Occipital lobe (tissue), 2 donors: Measurements from ENCODE around the gene MYO5B. TPM values are rescaled to one million over a fixed set of nuclear protein-coding genes. Genes with fewer than 3 reads are reported as not detected.
A peak's percentile ranks its signal among the peaks of the same experiment; 100 is the strongest.
"Not testable (repeated sequence)": the region's sequence is repeated elsewhere in the genome, so short reads cannot be mapped to it uniquely, and the experiment has no call there.

Experiments
- DNase-seq: peaks from one replicate; lab custom pipeline; 2025; lab: John Stamatoyannopoulos, UW
- total RNA-seq: library from RNA; depleted of rRNA; stranded (reverse); fragments of >200 nt; gene quantifications from one replicate; pipeline ENCODE4 v1.2.3, GENCODE V29; 2014

MYO5B gene
- total RNA-seq, 1 donor from 2014 or later = 30.7 TPM

- DNase-seq = no peak
These were observed 356.6 kb downstream of the MYO5B start for GRCh38 chr18:49838381-49838780.

DNA sequence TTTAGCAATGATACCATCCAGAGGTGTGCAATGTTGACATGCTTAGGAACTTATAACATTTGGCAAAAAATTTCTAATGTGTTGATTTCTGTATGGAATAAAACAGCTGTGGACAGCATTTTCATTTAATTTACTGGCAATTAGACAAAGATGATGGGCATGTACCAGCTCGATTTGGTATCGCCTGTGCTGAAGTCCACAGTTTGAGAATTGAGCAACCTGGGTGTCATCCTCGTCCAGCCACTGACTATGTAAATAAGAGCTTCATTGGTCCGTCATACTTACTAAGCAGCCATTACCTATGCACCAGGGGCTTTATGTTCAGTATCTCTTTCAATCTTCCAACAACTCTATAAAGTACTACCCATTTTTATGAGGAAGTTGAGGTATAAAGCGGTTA lies 357.1 kb downstream of the MYO5B start:
- no peak for DNase-seq

- not testable (repeated sequence) for DNase-seq
These were observed 357.6 kb downstream of the MYO5B start for GRCh38 chr18:49837316-49837835.

GRCh38 chr18:49835405-49835804 lies 359.5 kb downstream of the MYO5B start:
- DNase-seq = no peak

DNA sequence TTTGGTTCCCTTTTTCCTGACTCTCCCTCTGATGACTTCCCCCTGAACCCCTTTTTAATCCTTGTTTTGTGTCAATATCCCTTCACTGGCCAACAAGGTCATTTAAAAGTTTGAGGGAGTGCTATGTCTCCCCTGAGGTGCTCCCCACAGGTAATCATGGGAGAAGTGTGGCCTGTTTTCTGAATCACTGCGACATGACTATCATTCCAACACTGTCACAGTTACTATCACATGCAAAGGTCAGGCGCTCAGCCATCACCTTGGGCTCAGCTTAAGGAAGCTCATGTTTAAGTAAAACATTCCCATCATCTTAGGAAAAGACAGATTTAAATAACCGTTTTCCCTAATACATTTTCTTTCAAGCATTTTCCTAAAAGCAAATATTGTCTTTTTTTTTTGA lies 360.7 kb downstream of the MYO5B start:
- no peak for DNase-seq

- no peak for DNase-seq
These were observed 361.1 kb downstream of the MYO5B start for GRCh38 chr18:49833814-49834213.

DNA sequence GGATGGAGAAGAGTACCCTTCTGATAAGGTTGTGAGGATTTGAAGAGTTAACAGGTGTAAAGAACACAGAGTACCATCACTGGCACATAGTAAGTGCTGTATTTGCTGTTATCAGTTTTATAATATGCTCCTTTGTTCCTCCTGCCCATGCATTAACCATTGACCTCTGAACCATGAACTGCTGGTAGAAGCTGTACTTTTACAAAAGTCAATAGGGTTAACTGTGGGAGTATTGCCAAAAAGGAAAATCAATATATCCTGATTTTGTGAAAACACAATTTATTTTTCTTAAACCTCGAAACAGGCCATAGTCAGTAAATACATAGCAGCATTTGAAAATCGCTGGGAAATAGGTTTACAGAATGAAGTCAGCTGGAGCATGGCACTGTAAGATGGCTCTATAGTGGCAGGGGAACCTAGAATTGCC lies 362.7 kb downstream of the MYO5B start:
- DNase-seq = no peak

GRCh38 chr18:49827996-49828395 lies 367.0 kb downstream of the MYO5B start:
- DNase-seq = no peak

- no peak for DNase-seq
These were observed 374.9 kb downstream of the MYO5B start for GRCh38 chr18:49819823-49820671.

- no peak for DNase-seq
These were observed 375.8 kb downstream of the MYO5B start for GRCh38 chr18:49819071-49819662.

DNA sequence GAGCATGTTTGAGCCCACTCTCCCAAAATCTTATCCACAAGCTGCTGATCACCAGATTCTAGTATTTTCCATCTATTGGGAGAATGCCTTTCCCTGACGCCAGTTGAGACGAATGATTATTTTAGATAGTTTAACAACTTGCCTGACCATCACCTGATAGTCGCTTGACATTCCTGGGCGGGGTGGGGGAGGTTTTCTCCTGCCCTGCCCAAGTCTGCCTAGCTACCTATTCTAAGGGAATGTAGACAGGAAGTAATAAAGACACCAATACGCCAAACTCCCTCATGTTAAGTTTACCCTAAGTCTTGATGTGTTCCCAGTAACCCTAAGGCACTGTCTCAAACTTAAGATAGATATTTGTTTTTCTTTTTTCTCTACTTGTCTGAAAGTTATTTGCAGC lies 377.0 kb downstream of the MYO5B start:
- no peak for DNase-seq

- DNase-seq = no peak
These were observed 379.0 kb downstream of the MYO5B start for GRCh38 chr18:49815927-49816326.

- peak; percentile 44 for DNase-seq
These were observed 380.8 kb downstream of the MYO5B start for GRCh38 chr18:49814147-49814499.

GRCh38 chr18:49813319-49814146 lies 381.4 kb downstream of the MYO5B start, which contains the start of gene ACAA2:
Gene ACAA2, minus strand, starts transcription at chr18:49813533. Its CDS starts 49 bp downstream, at chr18:49813484.
- DNase-seq = peak; percentile 83

DNA sequence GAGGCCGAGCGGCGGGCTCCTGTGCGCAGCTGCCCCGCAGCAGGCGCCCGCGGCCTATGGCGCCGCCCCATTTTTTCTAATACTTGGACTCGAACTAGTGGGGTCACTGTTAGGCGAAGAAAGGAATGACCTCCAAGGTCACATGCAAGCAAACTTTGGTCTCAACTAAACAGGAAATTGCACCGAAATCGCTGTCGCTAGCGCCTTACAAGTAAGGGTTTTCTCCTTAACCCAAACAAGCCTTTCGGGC lies 382.0 kb downstream of the MYO5B start:
- DNase-seq = peak; percentile 26

GRCh38 chr18:49812286-49813068 lies 382.5 kb downstream of the MYO5B start:
- DNase-seq = no peak

GRCh38 chr18:49811151-49811938 lies 383.6 kb downstream of the MYO5B start:
- DNase-seq = no peak

- DNase-seq = not testable (repeated sequence)
These were observed 386.3 kb downstream of the MYO5B start for GRCh38 chr18:49808553-49809191.

GRCh38 chr18:49804096-49804495 lies 390.9 kb downstream of the MYO5B start:
- DNase-seq = no peak

GRCh38 chr18:49802623-49803022 lies 392.3 kb downstream of the MYO5B start:
- no peak for DNase-seq
